ENCODE results near the gene NMUR1.
"Not testable (repeated sequence)": the region's sequence is repeated elsewhere in the genome, so short reads cannot be mapped to it uniquely, and the experiment has no call there.

Gene NMUR1, protein sequence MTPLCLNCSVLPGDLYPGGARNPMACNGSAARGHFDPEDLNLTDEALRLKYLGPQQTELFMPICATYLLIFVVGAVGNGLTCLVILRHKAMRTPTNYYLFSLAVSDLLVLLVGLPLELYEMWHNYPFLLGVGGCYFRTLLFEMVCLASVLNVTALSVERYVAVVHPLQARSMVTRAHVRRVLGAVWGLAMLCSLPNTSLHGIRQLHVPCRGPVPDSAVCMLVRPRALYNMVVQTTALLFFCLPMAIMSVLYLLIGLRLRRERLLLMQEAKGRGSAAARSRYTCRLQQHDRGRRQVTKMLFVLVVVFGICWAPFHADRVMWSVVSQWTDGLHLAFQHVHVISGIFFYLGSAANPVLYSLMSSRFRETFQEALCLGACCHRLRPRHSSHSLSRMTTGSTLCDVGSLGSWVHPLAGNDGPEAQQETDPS

GRCh38 chr2:231530099-231531011 is at the start of gene NMUR1:
Gene NMUR1 (minus strand): TSS chr2:231530445. CDS start chr2:231530361, 84 bp downstream.
- peak; percentile 17 for DNase-seq (ENCODE audit: low spot score)

DNA sequence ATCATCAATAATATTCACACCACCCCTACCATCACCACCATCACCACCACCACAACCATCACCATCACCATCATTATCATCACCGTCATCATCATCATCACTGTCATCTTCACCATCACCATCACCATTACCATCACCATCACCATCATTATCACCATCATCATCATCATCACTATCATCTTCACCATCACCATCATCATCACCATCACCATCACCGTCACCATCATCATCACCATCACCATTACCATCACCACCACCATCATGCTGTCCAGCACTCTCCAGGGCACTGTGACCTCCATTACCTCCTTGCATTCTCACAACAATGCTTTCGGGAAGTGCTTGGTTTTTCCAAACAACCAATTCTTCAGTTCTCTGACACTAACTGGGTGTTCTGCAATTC is 49.3 kb upstream of the NMUR1 start:
- DNase-seq (ENCODE audit: low spot score) = no peak

GRCh38 chr2:231578655-231579054 is 48.4 kb upstream of the NMUR1 start:
- not testable (repeated sequence) for DNase-seq (ENCODE audit: low spot score)

DNA sequence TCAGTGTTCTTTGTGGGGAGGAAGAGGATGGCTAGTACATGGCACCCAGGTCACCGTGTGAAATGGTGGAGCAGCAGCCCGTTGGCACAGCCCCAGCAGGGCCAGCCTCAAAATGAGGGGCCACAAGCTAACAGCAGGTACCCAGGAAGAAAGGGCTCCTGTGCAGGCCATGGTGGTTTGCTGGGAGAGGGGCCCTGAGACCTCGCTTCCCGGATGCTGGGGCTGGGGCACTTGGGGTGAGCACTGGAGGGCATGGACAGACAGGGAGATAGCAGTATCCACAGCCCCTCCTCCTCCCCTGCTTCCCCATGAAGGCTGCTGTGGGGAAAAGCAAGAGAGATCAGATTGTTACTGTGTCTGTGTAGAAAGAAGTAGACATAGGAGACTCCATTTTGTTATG is 46.2 kb upstream of the NMUR1 start:
- DNase-seq (ENCODE audit: low spot score) = no peak

DNA sequence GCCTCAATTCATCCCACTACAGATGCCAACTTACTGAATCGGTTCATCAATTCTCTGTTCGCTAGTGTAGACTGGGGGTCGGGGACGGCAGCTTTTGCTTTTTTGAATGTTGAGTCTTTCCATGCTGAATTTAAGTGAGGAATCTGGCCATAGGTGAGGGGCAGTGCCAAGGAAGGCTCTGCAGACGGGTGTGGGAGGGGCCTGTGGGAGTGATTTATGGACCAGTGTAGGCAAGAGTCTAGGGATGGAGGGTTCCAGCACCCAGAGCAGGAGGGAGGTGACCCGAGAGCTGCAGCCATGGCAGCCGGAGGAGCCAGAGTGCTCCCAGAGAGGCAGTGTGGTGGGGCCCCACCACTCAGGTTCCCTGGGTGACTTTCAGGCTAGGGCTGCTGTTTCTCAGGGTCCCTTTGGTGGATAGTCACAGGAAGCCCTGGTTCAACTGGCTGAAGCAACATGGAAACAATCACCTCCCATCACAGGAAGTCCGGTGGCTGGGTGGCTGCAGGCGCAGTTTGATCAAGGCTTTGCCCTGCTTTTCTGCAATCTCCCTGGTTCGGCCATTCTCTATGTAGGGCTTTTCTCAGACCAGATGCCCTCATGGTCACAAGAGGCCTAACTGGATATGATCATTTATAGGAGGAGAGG is 45.5 kb upstream of the NMUR1 start:
- DNase-seq (ENCODE audit: low spot score) = no peak

- no peak for DNase-seq (ENCODE audit: low spot score)
Measured at GRCh38 chr2:231573698-231574421, 43.6 kb upstream of the NMUR1 start.

DNA sequence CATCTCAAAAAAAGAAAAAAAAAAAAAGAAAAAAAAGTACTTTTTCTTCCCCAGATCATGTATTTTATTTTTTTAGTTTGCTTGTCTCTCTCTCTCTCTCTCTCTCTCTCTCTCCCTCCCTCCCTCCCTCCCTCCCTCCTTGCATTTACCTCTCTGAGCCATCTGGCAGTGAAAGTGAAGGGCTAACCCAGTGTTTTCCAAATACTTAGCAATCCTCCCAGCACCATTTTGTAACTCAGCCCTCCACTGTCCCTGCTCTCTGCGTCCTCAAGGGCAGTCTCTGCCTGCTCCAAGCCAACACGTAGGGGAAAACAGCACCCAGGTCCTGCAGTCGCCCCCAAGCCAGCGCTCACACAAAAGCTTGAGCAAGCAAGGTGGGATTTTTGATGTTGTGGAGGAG is 42.9 kb upstream of the NMUR1 start:
- DNase-seq (ENCODE audit: low spot score) = no peak

DNA sequence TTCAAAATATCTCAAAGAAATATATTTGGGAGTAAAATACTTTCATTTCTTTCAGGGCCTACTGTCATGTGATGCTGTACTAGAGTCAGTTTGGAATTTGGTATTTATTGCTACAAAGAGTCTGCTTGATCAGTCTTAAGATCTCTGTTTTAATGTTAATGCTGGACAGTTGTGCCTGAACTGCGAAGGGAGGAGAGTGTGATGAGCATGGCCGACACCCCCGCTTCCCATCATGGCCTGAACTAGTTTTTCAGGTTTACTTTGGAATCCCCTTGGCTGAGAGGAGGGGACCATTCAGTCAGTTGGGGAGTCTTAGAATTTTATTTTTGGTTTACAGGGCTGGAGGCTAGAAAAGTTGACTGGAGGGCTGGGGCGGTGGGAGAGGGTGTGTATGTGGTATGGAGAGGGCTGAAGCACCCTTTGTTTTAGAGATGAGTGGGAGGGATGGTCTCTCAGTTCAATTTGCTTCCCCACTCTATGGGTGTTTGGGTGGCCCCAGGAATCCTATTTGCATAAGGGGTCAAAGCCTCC is 41.5 kb upstream of the NMUR1 start:
- DNase-seq (ENCODE audit: low spot score) = no peak

GRCh38 chr2:231570915-231571314 is 40.7 kb upstream of the NMUR1 start:
- not testable (repeated sequence) for DNase-seq (ENCODE audit: low spot score)

- no peak for DNase-seq (ENCODE audit: low spot score)
Measured at GRCh38 chr2:231568785-231569435, 38.7 kb upstream of the NMUR1 start.

DNA sequence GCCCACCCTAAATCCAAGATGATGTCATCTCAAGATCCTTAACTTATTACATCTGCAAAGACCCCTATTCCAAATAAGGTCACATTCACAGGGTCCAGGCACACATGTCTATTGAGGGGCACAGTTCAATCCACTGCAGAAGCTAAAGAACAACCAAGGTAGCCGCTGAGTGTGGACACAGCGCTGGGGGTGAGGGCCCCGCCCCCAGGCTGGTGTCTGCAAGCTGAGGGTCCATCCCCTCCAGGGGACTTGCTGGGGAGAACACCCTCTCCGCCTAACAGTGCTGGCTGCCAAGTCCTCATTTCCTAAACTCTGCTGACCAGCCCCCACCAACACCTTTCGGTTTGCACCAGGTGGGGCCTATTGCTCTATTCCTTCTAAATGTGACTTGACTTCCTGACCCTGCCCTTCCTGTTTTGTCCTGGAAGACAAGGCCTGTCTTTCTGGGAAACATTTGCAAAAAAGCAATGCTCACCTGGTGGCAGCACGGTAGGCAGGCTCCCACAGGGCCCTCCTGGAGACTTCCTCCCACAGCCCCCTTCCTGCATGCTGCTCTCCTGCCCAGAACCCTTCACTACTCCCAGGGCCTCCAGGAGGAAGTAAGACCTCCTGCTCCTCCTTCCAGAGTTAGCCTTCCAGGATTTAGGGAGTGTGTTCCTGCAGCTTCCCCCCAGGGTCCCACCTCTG is 38.0 kb upstream of the NMUR1 start:
- no peak for DNase-seq (ENCODE audit: low spot score)

GRCh38 chr2:231567159-231567558 is 36.9 kb upstream of the NMUR1 start:
- no peak for DNase-seq (ENCODE audit: low spot score)

DNA sequence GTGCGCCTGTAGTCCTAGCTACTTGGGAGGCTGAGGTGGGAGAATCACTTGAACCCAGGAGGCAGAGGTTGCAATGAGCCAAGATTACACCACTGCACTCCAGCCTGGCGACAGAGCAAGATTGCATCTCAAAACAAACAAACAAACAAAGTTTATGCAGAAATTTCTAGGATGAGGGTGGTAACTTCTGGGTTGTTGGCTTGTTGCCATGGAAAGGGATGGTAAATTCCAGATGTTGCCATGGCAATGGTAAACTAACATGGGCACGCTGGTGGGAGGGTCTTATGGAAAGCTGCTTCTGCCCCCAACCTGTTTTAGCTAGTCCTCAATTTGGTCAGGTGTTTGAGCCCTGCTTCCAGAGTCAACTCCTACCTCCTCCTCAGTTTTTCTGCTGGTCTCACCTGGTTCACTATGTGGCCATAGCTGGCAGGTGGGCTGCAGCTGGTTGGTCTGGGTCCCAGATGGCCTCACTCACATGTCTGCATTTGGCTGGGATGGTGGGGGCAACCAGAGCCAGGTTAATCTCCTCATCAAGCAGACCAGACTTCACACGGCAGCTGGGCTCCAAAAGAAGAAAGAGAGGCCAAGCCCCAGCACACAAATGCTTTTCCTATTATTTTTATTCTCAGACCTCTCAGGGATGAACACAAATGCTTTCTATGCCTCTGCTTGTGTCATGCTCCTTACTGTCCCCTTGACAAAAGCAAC is 35.8 kb upstream of the NMUR1 start:
- DNase-seq (ENCODE audit: low spot score) = no peak

DNA sequence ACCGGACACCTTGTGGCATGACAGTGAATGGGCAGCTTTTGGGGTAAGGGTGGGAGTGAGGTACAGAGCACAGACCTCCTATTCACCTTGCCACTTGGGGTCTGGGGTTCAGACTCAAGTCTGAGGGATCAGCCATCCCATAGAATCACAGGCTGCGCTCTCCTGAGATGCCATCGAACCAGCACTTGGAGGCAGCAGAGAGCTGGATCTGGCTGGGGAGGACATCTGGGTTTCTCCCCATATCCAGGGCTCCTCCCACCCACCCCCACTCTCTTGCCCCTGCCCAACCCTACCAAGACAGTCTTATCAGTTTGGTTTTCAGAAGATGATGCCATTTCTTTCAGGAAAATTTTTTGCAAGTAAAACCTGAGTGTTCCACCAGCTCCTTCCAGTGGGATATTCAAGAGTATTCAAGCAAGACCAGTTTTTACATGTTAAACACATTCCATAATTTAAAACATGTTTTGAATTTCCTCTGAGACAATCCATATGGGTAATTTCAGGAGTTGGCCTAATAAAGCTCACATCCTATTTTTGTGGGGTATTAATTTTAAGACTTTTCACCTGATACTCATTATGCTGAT is 33.2 kb upstream of the NMUR1 start:
- DNase-seq (ENCODE audit: low spot score) = peak; percentile 72

GRCh38 chr2:231557571-231558217 is 27.4 kb upstream of the NMUR1 start:
- peak; percentile 74 for DNase-seq (ENCODE audit: low spot score)

DNA sequence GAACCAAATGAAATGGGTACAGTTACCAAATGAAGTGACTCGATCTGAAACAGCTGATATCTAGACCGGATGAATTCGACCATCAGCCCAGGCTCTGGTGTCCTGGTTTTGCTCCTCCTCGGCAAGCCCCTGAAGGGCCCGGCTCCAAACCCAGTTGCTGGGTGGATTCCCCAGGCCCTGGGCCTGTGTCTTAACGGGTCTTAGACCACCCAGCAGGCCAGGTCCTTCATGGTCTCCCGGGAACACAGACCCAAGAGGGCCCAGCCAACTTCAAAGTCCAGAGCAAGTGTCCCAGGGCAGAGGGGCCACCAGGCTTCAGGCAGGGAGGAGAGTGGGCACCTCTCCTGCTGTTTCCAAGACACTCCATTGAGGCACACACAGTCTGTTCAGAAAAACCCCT is 26.7 kb upstream of the NMUR1 start:
- DNase-seq (ENCODE audit: low spot score) = no peak

DNA sequence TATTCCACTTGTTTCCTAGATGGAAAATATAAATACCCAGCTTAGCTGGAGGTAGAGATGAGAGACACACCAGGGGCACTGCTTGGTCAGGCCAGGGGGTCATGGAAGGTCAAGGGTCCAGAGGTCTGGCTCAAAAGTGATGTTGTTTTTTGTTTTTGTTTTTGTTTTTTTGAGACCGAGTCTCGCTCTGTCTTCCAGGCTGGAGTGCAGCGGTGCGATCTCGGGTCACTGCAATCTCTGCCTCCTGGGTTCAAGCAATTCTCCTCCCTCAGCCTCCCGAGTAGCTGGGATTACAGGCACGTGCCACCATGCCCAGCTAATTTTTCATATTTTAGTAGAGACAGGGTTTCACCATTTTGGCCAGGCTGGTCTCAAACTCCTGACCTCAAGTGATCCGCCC is 26.3 kb upstream of the NMUR1 start:
- not testable (repeated sequence) for DNase-seq (ENCODE audit: low spot score)

DNA sequence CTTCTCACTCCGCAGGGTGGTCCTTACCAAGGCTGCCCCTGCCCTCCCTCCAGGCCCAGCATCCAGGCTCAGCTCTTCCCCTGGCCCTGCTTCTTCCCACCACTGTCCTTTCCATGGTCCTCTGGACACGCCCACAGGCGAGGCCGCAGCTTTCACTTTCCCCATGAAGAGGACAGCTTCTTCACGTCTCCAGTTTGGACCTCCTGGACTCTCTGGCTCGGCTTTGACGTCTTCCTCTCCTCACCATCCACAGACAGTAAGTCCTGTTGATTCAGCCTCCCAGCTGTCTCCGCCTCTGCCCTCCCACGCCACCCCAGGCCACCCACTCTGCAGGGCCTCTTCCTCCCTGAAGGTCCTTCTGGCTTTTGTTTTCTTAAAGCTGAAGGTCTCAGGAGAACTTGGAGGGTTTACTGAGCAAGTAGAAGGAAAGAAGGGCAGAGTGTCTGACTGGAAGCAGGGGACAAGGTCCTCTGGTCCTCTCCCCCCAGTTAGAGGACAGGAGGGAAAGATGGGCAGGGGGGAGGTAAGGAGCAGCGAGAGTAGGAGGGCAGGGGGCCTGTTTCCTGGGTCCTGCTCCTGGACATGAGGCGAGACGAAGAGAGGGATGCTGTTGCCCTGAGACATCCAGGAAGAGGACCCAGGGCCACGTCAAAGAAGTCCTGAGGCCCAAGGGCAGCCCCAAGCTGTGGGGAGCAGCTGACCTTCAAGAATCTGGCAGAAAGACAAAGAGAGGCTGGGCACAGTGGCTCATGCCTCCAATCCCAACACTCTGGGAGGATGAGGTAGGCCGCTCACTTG is 24.7 kb upstream of the NMUR1 start:
- no peak for DNase-seq (ENCODE audit: low spot score)

Measured in cerebellar cortex (tissue), 1 donor.